Kidney glomerular epithelial cell (primary cell): Measurements from ENCODE around the gene DLX6.

Experiments used
- DNase-seq: peaks from one replicate; lab custom pipeline; 2025; lab: John Stamatoyannopoulos, UW

DLX6 gene

DNA sequence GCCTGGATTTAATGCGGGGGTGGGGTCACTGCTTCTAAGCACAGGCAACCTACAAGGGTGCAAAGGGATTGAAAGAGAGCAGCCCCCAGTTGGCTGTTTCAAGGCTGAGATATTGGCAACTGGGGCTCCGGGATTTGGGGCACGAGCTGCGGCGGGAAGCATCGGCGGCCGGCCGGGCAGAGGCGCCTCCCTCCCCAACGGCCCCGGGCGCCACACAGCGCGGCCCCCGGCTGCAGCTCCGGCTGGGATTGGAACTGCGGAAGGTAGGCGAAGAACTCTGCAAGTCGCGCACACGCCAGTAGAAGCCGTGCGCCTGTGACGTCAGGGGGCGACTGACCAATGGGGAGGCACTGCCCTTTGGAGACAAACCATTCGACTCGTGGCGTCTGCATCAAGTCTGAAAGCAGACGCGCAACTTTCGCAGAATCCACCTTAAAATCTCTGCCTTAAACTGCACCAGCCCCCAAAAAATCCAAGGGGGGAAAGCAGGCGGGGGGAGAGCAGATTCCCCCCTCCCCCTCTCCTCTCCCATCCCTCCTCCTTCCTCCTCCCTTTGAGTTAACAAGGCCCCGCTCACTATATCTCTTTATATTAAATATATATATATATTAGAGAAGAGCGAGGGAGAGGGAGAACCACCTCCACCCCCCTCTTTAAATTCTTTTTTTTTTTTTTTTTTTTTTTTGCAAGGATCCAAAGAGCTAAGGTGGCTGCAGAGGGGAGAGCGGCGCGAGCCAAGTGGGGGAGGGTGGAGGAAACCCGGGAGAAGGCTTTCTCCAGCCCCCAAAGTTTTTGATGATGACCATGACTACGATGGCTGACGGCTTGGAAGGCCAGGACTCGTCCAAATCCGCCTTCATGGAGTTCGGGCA lies at the start of gene DLX6:
TSS of gene DLX6 (plus strand) at position 371 of the 872 bp plus-strand sequence. CDS start at position 796, 425 bp downstream.
- no peak for DNase-seq

DNA sequence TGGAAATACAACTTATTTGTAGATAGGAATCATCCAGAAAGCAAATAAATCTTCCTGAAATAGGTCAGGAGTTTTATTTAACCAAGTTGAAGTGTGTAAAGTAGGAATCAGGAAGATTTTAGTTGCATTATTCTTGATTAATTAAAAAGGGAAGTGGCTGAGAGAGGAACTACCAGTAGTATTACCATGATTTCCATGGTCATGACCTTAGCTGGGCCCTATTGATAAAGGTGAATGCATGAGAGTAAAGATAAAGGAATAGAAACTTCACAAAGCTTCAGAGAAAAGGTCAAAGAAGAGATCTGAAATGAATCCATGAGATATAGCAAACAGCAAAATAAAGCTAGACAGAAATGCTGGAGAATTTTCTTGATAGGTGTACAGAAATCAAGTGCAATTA lies 46.2 kb upstream of the DLX6 start:
- DNase-seq = no peak

DNA sequence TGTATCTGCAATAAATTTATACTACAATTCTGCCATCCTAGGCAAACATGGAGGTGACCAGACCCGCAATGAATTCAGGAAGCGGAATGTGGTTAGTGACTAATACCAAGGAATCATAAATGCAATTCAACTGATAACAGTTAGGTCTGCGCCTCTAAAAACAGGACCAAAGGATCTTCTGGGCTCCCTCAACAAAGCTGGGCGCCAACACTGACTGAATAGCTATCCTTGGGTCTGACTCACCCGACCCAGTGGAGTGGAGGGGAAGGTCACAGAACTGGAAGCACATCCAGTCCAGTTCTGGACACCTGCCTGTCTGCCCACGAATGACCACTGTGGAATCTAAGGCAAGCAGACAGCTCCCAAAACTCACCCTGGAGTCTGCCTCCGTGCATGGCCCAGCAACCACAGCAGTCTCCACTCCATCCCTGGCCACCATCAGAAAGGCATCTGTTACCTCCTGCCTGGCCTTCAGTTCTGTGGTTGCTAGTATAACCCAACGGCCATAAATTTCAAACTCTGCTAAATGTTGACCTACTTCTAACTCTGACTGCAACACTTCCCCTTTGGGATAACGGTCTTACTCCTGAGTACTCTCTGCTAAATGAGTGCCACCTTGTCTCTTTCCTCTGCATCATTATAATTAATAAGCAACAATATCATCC lies 43.0 kb upstream of the DLX6 start:
- no peak for DNase-seq

DNA sequence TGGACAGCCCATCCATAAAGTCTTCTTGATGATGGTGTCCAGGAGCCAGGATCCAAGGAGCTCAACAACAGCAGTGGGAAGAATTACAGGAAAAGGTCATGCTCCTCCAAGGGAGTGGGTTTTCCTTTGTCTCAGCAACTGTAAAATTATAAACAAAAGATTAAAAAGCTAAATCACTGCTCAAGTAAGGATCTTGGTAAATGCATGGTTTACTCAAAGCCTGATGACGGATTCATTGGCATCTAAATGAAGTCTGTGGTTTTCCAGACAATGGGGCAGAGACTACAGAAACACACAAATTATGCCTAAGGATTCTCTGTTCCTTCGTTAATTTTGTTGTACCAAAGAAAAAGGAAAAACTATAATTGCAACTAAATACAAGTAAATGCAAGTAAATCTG lies 36.4 kb upstream of the DLX6 start:
- DNase-seq = no peak

DNA sequence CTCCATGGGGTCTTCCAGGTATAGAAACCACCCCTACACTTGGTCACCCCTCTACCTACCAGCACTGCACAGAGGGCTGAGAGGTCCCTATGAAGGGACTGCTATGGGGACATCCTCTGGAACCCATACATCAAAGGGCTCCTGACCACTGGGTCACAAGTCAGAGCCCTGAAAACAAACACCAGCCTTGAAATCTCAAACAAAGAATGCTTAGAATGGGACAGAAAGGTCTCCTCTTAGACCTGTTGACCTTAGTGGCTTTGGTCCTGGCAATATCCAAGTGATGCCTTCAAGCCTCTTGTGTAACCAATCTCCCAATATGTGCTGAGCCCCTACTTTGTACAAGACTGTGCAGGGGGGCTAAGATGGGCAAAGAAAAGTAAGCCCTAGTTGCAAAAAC lies 34.6 kb upstream of the DLX6 start:
- no peak for DNase-seq

DNA sequence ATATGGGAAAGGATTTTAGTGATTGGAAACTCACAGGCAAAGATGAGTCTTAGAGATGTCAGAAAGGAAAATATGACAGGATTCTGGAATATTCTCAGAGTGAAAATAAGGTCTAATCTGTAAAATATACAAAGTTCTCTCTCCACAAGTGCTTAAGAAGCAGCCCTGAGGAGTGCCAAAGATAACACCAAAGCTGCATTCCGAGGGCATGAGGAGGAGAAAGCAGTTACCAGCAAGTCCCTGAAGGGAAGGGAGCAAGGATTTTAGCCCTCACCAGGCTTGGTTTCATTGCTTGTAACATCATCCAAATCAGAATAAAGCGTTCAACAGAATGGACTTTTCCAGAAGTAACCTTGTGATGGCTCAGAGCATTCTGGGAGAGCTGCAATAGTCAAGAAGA lies 31.4 kb upstream of the DLX6 start:
- no peak for DNase-seq

DNA sequence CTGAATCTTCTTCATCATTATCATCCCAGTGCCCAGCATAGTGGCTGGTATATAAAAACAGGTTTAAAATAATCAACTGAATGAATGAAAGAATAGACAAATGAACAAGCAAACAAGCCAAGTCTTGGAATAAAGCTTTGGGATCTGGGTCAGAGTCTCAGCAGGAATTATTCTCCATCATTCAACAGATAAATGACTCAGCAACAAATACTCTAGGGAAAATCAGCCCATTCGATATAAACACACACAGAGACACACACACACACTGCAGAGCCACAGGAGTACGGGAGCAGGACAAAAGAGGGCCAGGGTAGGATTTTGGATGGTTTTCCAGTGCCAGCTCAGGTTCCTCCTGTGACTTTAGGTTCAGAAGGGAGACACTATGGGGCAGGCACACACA lies 29.2 kb upstream of the DLX6 start:
- DNase-seq = no peak

DNA sequence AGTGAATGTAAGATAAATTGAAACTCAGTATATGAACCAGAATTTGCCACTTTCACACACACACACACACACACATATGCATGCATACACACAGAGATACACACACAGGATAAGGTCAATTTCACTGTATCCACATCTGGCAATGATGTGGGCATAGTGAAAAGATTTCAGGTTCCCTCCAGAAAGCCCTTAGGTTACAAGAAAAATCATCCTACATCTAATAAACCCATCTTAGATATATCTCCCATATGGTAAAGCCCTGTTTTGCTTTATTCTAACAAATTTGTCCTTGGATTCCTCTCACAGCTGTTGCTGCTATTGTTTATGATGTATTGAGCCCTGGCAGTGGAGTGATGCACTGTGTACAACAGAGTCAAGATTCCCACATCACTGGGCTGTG lies 27.9 kb upstream of the DLX6 start:
- DNase-seq = no peak

DNA sequence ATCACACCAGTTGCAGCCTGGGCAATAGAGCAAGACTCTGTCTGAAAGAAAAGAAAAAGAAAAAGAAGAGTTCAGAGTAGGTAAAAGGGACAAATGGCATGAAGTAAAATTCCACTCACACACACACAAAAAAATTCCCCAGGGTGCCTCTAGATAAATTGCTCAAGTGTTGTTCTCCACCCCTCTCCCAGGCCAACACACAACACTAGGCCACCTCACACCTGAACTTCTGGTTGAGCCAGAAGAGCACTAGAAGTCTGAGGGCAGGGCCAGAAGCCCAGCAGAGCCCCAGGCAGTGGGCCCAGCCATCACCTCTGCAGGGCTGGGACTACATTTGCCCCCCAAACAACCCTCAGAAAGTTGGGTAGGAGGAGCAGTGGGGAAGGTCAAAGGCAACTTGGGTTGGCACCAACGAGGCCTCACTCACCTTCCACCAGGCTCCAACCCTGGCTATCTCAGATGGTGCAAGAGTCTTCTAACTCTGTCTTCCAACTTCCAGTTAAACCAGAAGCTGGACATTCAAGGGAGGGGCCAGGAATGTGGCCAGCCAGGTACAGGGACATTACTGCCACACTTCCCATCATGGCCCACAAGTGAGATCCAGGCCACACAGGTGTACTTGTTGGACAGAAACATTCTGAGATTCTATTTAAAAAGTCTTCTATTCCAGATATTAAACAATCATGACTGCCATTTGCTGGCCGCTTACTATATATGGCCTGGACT lies 25.6 kb upstream of the DLX6 start:
- DNase-seq = no peak

DNA sequence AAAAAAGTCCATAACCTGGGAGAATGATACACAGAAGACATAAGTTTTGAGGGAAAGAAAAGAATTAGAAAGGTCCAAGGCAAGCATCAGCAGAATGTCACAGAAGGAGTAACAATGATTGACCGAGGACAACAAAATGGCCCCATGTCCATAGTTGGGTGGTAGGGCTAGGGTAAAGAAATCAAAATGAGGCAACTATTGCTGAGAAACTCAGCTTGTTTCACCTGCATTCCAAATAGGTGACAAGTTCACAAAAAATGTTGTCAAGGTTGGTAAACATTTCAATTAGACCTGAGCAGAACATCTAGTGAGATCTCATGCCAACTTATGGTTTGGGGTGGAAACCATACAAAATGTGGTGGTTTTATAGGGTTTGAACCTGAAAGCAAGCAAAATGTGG lies 22.8 kb upstream of the DLX6 start:
- DNase-seq = no peak

DNA sequence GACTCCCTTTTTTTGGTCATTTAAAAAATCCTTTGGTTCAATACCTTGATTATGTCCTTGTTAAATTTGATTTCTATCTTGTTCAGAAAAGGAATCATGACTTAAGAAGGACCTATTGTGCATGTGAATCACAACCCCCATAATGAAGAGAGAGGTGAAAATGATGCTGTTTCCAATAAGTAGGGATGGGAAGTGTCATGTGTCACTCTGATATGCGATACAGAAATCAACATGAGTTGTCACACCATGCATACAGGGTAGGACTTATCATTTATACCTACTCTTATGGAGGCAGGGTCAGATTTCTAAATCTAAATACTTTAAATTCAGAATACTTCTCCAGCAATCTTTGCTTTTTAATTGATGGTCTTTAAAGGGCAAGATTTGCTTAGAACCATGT lies 19.4 kb upstream of the DLX6 start:
- no peak for DNase-seq

DNA sequence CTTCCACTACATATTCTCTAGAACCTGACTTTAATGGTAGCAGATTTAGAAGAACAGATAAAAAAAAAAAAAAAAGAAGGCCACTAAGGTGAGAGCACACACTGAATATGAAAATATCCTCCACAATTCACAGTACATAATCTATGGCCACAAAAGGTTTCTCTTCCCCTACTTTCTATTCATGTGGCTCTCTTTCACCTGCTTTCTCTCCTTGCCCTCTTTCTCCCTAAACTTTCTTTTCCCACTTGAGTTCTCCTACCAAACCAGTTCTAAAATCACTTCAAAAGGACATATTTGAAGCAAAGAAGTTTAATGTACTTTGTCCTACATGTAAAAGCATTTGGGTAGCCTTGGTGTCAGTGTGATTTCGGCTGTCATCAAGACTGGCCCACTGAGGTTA lies 18.5 kb upstream of the DLX6 start:
- DNase-seq = no peak

DNA sequence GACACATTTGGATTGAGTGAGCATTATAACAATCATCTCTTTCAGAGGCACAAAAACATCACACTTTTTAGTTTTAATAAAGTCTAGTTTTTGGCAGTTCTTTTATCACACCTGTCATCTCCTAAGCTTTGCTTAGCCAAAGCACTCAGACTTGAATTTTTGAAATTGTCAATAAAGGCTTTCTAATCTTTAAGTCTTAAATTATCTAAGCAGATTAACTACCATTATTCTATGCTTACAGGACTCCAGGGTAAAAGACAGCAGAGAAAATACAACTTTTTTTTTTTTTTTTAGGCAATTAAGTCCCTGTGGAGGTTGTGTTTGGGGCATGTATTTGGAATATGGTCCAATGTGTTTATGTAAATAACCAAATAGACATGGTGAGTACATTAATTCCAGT lies 17.6 kb upstream of the DLX6 start:
- DNase-seq = no peak

DNA sequence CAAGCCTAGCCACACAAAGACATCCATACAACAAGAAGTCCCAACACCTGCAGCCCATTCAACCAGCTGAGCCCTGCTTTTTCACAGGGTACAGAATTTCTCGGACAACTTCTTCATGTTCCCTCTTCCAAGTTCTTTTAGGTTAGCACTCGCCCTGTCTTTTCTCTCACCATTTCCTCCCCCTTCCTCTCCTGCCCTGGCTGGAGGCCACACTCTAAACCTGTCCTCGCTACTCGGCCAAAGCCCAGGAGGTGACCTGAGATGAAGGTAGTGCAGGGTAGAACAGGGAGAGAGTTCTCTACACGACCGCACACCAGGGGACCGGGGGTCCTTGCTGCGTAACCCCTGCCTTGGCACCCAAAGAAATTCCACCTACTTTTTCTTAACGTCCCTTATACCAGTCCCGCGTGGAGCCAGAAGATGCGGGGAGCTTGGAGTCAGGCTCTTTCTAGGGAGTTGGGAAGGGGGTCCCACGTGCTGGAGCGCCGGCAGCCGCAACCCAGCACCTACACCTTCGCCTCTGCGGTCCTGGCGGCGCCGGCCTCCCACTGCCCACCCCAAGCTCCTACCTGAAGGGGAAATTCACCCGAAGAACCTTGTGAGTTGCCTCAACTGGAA lies 16.0 kb upstream of the DLX6 start:
- no peak for DNase-seq

DNA sequence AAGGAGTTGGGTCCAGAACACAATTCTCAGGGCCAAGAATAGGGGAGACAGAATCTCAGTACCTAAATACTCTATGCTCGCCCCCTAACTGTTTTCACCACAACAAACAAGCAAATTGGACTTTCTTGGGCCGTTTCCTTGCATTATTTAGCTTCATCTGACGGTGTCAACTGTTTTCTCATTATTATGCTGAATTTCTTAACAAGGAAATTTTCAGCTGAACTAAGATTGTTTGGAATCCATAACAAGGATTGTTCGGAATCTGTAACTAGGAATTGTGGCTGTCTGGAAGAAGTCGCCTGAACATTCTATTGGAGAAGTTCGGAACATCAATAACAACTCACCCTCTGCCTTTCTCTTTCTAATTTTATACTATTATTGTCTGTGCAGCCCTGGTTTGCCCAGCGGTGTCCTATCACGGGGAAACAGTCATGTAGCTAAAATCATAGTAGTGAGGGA lies 15.5 kb upstream of the DLX6 start:
- no peak for DNase-seq

DNA sequence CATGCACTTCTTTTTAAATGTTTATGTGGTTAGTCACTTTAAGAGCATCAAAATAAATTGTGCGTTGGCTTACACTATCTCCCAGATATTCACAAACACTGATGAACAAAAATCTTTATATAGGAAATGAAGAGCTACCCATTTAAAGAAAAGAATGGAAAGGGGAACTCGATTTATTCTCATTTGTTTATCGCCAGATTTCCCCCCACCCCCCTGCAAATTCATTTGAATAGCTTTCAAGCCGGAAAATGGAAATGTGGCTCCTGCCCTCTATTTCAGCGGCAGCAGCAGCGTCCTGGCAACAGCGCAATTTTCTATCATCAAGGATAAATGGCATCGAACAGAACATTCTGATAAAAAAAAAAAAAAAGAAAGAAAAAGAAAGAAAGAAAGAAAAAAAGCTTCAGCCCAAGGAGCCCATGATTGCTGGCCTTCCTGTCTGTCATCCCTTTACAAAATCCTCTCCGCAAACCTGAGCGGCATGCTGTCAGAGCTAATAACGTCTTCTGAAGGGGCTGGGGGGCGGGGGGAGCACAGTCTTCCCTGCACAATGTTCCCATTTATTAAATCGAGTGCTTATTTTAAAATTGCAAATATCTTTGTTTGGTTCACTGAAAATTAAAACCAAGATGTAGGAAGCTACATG lies 13.7 kb upstream of the DLX6 start:
- DNase-seq = no peak

DNA sequence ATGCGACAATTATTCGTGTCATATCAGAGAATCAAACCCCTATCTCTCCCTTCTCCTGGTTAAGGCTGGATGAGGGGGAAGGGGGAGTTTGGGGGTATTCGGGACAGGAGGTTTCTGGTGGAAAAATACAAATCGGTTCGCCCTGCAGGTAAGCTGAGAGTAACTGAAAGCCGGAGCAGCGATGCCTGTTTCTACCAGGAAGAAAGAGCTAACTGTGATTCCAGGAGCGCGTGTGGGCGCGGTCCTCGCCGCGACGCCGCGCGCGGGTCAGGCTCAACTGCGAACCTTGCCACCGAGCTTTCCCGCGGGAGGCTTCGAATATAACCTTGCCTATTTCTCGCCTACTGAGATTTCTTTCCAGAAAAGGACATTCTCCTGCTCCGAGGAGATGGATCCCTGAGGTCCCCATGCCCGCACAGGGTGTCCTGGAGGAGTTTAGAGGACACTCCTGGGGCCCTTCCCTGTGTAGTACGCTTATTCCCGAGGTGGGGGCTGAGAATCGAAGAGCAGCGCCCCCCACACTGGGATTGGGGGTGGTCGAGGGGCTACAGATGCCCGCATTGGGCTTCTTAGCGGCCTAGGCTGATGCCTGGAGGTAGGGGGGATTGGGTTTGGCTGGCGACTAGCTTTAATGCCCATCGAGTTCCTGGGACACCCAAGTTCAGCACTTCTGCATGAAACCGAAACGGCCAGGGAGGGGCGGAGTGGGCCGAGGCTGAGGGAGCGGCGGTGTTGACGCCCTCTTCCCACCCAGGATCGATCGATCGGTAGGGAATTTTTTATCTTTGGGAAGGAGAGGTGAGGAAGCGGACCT lies 13.0 kb upstream of the DLX6 start:
- DNase-seq = no peak

DNA sequence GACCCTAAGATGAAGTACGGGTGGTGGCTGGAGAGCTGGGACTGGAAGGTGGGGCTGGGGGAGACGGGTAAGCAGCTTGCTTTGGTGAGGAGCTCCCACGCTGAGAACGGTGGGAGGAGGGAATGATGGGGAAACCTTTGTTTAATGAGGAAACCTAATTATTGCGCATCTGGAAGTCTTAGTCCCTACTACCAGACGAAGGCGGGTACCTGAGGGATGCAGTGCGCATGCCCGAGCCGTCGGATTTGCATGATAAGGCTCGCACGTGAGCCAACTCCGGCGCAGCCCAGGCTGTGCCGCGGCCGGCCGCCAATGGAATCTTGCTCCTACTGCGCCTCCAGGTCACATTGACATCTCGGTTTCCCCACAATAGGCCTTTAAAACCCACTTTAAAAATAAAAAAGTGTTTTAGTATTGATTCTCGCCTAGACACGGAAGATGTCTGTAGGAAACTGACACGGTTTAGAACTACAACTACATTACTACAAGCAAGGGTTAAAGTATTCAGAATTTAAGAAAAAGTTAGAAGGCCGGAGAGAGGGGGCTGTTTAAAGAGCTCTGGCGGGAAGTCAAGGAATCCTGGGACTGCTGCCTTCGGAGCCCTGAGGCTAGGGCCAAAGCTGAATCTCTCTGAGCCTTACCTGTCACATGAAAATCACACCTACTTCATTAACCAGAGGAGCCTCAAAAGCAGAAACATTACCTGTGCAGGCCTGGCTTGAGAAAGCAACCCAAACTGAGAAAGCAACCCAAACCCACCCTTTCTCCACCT lies 12.1 kb upstream of the DLX6 start:
- DNase-seq = no peak

DNA sequence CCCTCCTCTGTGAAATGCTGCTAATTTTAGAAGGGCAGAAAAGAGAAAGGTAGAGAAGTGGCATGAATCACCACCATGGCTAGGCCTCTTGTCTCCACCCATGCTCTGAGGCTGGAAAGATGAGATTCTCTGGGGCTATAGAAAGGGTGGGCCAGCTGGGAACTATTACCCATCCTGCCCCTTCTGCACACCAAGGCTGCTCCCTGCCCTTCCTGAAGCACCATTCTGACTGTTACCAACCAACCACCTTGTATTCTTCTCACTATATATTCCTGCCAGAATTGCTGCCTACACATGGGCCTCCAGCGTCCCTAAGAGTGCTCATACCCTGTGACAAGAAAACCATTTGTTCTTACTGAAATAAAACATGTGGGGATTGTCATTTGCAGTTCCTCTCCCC lies 11.4 kb upstream of the DLX6 start:
- DNase-seq = no peak

DNA sequence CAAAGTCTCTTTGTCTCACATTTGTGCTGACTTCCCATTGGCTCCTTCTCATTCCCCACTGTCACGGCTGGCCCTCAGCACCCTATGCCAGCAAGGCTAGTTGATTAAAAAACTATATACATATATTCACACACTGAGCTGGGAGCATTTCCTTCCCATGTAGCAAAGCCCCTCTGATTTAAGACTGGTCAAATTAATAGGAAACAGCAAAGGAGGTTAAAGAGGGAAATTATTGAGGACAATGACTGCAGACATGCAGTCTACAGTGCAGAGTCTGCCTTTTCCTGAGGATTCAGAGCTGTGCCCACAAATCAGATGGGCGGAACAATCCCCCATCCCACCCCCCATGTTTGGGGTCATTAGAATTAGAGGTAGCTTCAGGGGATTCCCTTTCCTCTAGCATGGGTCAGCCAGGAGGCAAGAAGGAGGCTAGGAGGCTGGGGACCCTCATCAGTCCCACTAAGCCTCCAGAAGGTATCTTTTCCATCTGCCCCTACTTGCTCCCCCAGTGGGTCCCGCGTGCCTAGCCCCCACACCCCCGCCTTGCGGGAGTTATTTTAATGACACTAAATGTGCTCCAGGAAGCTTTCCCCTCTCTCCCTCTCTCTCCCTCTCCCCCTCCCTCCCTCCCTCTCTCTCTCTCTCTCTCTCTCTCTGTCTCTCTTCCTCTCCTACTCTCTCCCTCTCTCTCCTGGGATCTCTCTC lies 9.8 kb upstream of the DLX6 start:
- DNase-seq = no peak
